GM21528 (cell line): Measurements from ENCODE around the gene PTDSS2.

Source experiments
- ATAC-seq: cut with Tn5 transposase; IDR thresholded peaks from one replicate; pipeline ENCODE4 v1.9.1; 2021; ENCODE audit warnings: mild to moderate bottlenecking, moderate library complexity; ENCODE audit not compliant: unreplicated experiment, low FRiP score

PTDSS2 gene

GRCh38 chr11:445765-446588, 4.1 kb upstream of the PTDSS2 start:
- ATAC-seq, result no peak

GRCh38 chr11:446891-447290, 3.2 kb upstream of the PTDSS2 start:
- no peak for ATAC-seq

GRCh38 chr11:447923-448731, 2.0 kb upstream of the PTDSS2 start:
- peak; percentile 51 for ATAC-seq

- peak; percentile 7 for ATAC-seq
These were observed 851 bp downstream of the PTDSS2 start for GRCh38 chr11:450809-451451.

- ATAC-seq, result no peak
These were observed 1.7 kb downstream of the PTDSS2 start for GRCh38 chr11:451738-452137.

GRCh38 chr11:452203-452744, 2.2 kb downstream of the PTDSS2 start:
- no peak for ATAC-seq

- ATAC-seq, result no peak
These were observed 2.9 kb downstream of the PTDSS2 start for GRCh38 chr11:452916-453527.

- ATAC-seq, result no peak
These were observed 3.5 kb downstream of the PTDSS2 start for GRCh38 chr11:453564-453963.

- no peak for ATAC-seq
These were observed 4.0 kb downstream of the PTDSS2 start for GRCh38 chr11:454043-454442.

- no peak for ATAC-seq
These were observed 4.9 kb downstream of the PTDSS2 start for GRCh38 chr11:454801-455565.

GRCh38 chr11:455566-456147, 5.6 kb downstream of the PTDSS2 start:
- no peak for ATAC-seq

GRCh38 chr11:456533-456932, 6.5 kb downstream of the PTDSS2 start:
- ATAC-seq, result no peak

- no peak for ATAC-seq
These were observed 7.2 kb downstream of the PTDSS2 start for GRCh38 chr11:457111-457760.

- no peak for ATAC-seq
These were observed 9.6 kb downstream of the PTDSS2 start for GRCh38 chr11:459511-460220.

GRCh38 chr11:460331-461199, 10.5 kb downstream of the PTDSS2 start:
- no peak for ATAC-seq

- no peak for ATAC-seq
These were observed 11.5 kb downstream of the PTDSS2 start for GRCh38 chr11:461626-462025.

GRCh38 chr11:462107-462890, 12.2 kb downstream of the PTDSS2 start:
- ATAC-seq, result no peak
